HEK293 (cell line): ENCODE data around the gene HEG1.

Experiments used
- CTCF ChIA-PET: fragments of 350-600 bp; formaldehyde crosslinking; extraction: SDS; loops from one replicate; lab custom pipeline; 2021; ENCODE audit warnings: antibody characterized with exemption; lab: Yijun Ruan, JAX
- POLR2A ChIA-PET: fragments of 300-600 bp; formaldehyde crosslinking; extraction: SDS; loops from one replicate; lab custom pipeline; 2020; ENCODE audit warnings: antibody characterized with exemption, inconsistent platforms; lab: Yijun Ruan, JAX
- H3K27ac ChIP-seq: fragments of 200-500 bp; sonication (Bioruptor generic); 2 replicates; pipeline ENCODE4 v1.5.1; 2014; ENCODE audit warnings: low read depth, low read length, control low read depth, inconsistent platforms; ENCODE audit errors: extremely low read depth
- H3K36me3 ChIP-seq, 2 experiments: fragments of 200-500 bp in 1 of 2; sonication (Bioruptor generic) in 1 of 2; 1 replicate in 1 of 2; 2 replicates in 1 of 2; pipeline ENCODE4 v1.5.1; 2014 to 2017; ENCODE audit warnings: inconsistent platforms in 2 of 2, low read length in 2 of 2; ENCODE audit not compliant: control insufficient read depth in 2 of 2, insufficient read depth in 1 of 2
- H3K4me1 ChIP-seq: fragments of 200-500 bp; sonication (Bioruptor generic); 2 replicates; pipeline ENCODE4 v1.5.1; 2014; ENCODE audit warnings: mild to moderate bottlenecking, low read length, inconsistent platforms; ENCODE audit not compliant: control insufficient read depth, insufficient read depth
- H3K4me3 ChIP-seq: 2 replicates; pipeline ENCODE4 v1.5.1; 2011; ENCODE audit warnings: low read depth, mild to moderate bottlenecking, control low read depth, low read length, moderate library complexity
- H3K9me3 ChIP-seq: fragments of 200-500 bp; sonication (Bioruptor generic); 2 replicates; pipeline ENCODE4 v1.5.1; 2014; ENCODE audit warnings: low read depth, low read length, inconsistent platforms; ENCODE audit not compliant: control insufficient read depth, insufficient read depth
- BCL11B ChIP-seq: fragments of 450-650 bp; formaldehyde crosslinking; IDR thresholded peaks from 2 replicates; pipeline ENCODE4 v1.5.1; 2016; ENCODE audit warnings: low read depth, missing biosample characterization, missing genetic modification characterization
- GLI2 ChIP-seq: fragments of 450-650 bp; formaldehyde crosslinking; IDR thresholded peaks from 2 replicates; pipeline ENCODE4; 2017; ENCODE audit warnings: missing biosample characterization, missing genetic modification characterization, low read depth, borderline replicate concordance
- GLIS1 ChIP-seq: fragments of 450-650 bp; formaldehyde crosslinking; IDR thresholded peaks from 2 replicates; pipeline ENCODE4 v1.5.1; 2016; ENCODE audit warnings: missing biosample characterization, missing genetic modification characterization
- KLF7 ChIP-seq: fragments of 450-650 bp; formaldehyde crosslinking; IDR thresholded peaks from 2 replicates; pipeline ENCODE4 v1.5.1; 2016; ENCODE audit warnings: missing biosample characterization, missing genetic modification characterization, borderline replicate concordance
- PRDM1 ChIP-seq: fragments of 450-650 bp; formaldehyde crosslinking; IDR thresholded peaks from 2 replicates; pipeline ENCODE4; 2016; ENCODE audit warnings: missing biosample characterization, missing genetic modification characterization
- PRDM10 ChIP-seq: fragments of 450-650 bp; formaldehyde crosslinking; IDR thresholded peaks from 2 replicates; pipeline ENCODE4 v1.5.1; 2016; ENCODE audit warnings: missing biosample characterization, missing genetic modification characterization
- REST ChIP-seq: fragments of 450-650 bp; formaldehyde crosslinking; IDR thresholded peaks from 2 replicates; pipeline ENCODE4 v1.5.1; 2016; ENCODE audit warnings: missing biosample characterization, missing genetic modification characterization
- SP7 ChIP-seq: fragments of 450-650 bp; formaldehyde crosslinking; IDR thresholded peaks from 2 replicates; pipeline ENCODE4 v1.5.1; 2016; ENCODE audit warnings: missing biosample characterization, missing genetic modification characterization
- ZFHX2 ChIP-seq: fragments of 450-650 bp; formaldehyde crosslinking; conservative IDR thresholded peaks from 2 replicates; pipeline ENCODE4 v1.5.1; 2016; ENCODE audit warnings: missing biosample characterization, missing genetic modification characterization
- ZNF10 ChIP-seq: fragments of 450-650 bp; formaldehyde crosslinking; IDR thresholded peaks from 2 replicates; pipeline ENCODE4 v1.5.1; 2017; ENCODE audit warnings: missing biosample characterization, missing genetic modification characterization
- ZNF114 ChIP-seq: fragments of 450-650 bp; formaldehyde crosslinking; IDR thresholded peaks from 2 replicates; pipeline ENCODE4 v1.5.0; 2017; ENCODE audit warnings: missing biosample characterization, missing genetic modification characterization
- ZNF133 ChIP-seq: fragments of 450-650 bp; formaldehyde crosslinking; IDR thresholded peaks from 2 replicates; pipeline ENCODE4 v1.5.1; 2016; ENCODE audit warnings: missing biosample characterization, missing genetic modification characterization
- ZNF157 ChIP-seq: fragments of 450-650 bp; formaldehyde crosslinking; IDR thresholded peaks from 2 replicates; pipeline ENCODE4 v1.5.1; 2016; ENCODE audit warnings: missing biosample characterization, missing genetic modification characterization
- ZNF26 ChIP-seq: fragments of 450-650 bp; formaldehyde crosslinking; IDR thresholded peaks from 2 replicates; pipeline ENCODE4 v1.5.1; 2016; ENCODE audit warnings: missing biosample characterization, missing genetic modification characterization
- ZNF292 ChIP-seq: fragments of 450-650 bp; formaldehyde crosslinking; IDR thresholded peaks from 2 replicates; pipeline ENCODE4 v1.5.1; 2016; ENCODE audit warnings: low read depth, missing biosample characterization, missing genetic modification characterization, borderline replicate concordance
- ZNF335 ChIP-seq: fragments of 450-650 bp; formaldehyde crosslinking; conservative IDR thresholded peaks from 2 replicates; pipeline ENCODE4 v1.5.1; 2016; ENCODE audit warnings: missing biosample characterization, missing genetic modification characterization
- ZNF510 ChIP-seq: fragments of 450-650 bp; formaldehyde crosslinking; IDR thresholded peaks from 2 replicates; pipeline ENCODE4 v1.5.1; 2018; ENCODE audit warnings: mild to moderate bottlenecking, missing genetic modification characterization, missing biosample characterization; ENCODE audit not compliant: insufficient replicate concordance
- ZNF548 ChIP-seq: fragments of 450-650 bp; formaldehyde crosslinking; IDR thresholded peaks from 2 replicates; pipeline ENCODE4 v1.5.1; 2016; ENCODE audit warnings: missing biosample characterization, missing genetic modification characterization
- ZNF549 ChIP-seq: fragments of 450-650 bp; IDR thresholded peaks from 2 replicates; pipeline ENCODE4 v1.5.1; 2018; ENCODE audit warnings: missing biosample characterization, missing genetic modification characterization, mild to moderate bottlenecking, inconsistent platforms, moderate library complexity
- ZNF621 ChIP-seq: fragments of 450-650 bp; formaldehyde crosslinking; IDR thresholded peaks from 2 replicates; pipeline ENCODE4 v1.5.1; 2017; ENCODE audit warnings: missing biosample characterization, missing genetic modification characterization
- ZNF639 ChIP-seq: fragments of 450-650 bp; formaldehyde crosslinking; IDR thresholded peaks from 2 replicates; pipeline ENCODE4 v1.5.1; 2016; ENCODE audit warnings: missing biosample characterization, missing genetic modification characterization
- ZNF701 ChIP-seq: fragments of 450-650 bp; formaldehyde crosslinking; IDR thresholded peaks from 2 replicates; pipeline ENCODE4 v1.5.1; 2016; ENCODE audit warnings: missing biosample characterization, missing genetic modification characterization
- ZNF707 ChIP-seq: fragments of 450-650 bp; formaldehyde crosslinking; IDR thresholded peaks from 2 replicates; pipeline ENCODE4 v1.5.1; 2016; ENCODE audit warnings: missing biosample characterization, missing genetic modification characterization

The HEG1 gene

GRCh38 chr3:125022206-125022605 lies 33.6 kb downstream of the HEG1 start (continued):
- no peak for TF ChIP-seq ZNF133 (tag by site-specific recombination)
- TF ChIP-seq SP7: no peak
- TF ChIP-seq ZNF10: no peak

GRCh38 chr3:125019271-125019670 lies 36.5 kb downstream of the HEG1 start:
- H3K9me3 ChIP-seq: no peaks in the 10 kb centered on the region
- H3K27ac ChIP-seq: no peak overlapping the region
- CTCF ChIA-PET: interaction anchor here (0.8 kb wide), 1 partner anchor 495 kb away, joined by 4 read pairs; no protein-coding TSS in a partner anchor
- H3K4me1 ChIP-seq: no peaks in the 10 kb centered on the region
- TF ChIP-seq KLF7 (no peak), ZNF707 (tag by site-specific recombination) (no peak), REST (tag by site-specific recombination) (no peak), PRDM1 (no peak), GLI2 (tag by site-specific recombination) (no peak)
- TF ChIP-seq, all 188 proteins: peak for 0
- POLR2A ChIA-PET: no interaction called here
- peaks cover 3 to 54% of the 10 kb centered on the region in 2 experiments; a peak in 2 of 3 replicates for H3K36me3 ChIP-seq
- no peak overlapping the region for H3K4me3 ChIP-seq

GRCh38 chr3:125017406-125017805 lies 38.4 kb downstream of the HEG1 start:
- CTCF ChIA-PET: no interaction called here
- peaks cover 3 to 73% of the 10 kb centered on the region in 2 experiments; a peak in 2 of 3 replicates for H3K36me3 ChIP-seq

More at GRCh38 chr3:125017406-125017805, 38.4 kb downstream of the HEG1 start:
- Histone ChIP-seq H3K9me3 (no peaks in the 10 kb centered on the region), H3K27ac (no peak overlapping the region), H3K4me3 (no peak overlapping the region), H3K4me1 (no peaks in the 10 kb centered on the region)
- POLR2A ChIA-PET: no interaction called here
- TF ChIP-seq ZFHX2 (tag by site-specific recombination) (no peak), PRDM1 (no peak), ZNF157 (no peak), BCL11B (no peak), GLIS1 (no peak), ZNF549 (tag by site-specific recombination) (no peak), ZNF335 (tag by site-specific recombination) (no peak), ZNF510 (no peak), ZNF621 (tag by site-specific recombination) (no peak), ZNF26 (tag by site-specific recombination) (no peak), ZNF114 (no peak), ZNF701 (tag by site-specific recombination) (no peak), ZNF639 (tag by site-specific recombination) (no peak), ZNF548 (tag by site-specific recombination) (no peak), PRDM10 (tag by site-specific recombination) (no peak), ZNF292 (tag by site-specific recombination) (no peak)
